ENCODE measurements around the gene BPIFB4.

BPIFB4 gene

GRCh38 chr20:33059136-33059535 lies 20.3 kb upstream of the BPIFB4 start:
- no peak for DNase-seq (ENCODE audit: low read depth, low spot score)
- H3K4me3 ChIP-seq (ENCODE audit: low read length) = no peak overlapping the region

- H3K4me3 ChIP-seq (ENCODE audit: low read length) = no peak overlapping the region
Observed at GRCh38 chr20:33059741-33060390, 19.6 kb upstream of the BPIFB4 start.

GRCh38 chr20:33061658-33062028 lies 17.8 kb upstream of the BPIFB4 start:
- DNase-seq (ENCODE audit: low read depth, low spot score) = no peak
- no peak overlapping the region for H3K4me3 ChIP-seq (ENCODE audit: low read length)

More at GRCh38 chr20:33059741-33060390, 19.6 kb upstream of the BPIFB4 start:
- no peak for DNase-seq (ENCODE audit: low read depth, low spot score)

- no peak for DNase-seq (ENCODE audit: low read depth, low spot score)
- no peak overlapping the region for H3K4me3 ChIP-seq (ENCODE audit: low read length)
Observed at GRCh38 chr20:33062105-33062824, 17.2 kb upstream of the BPIFB4 start.

GRCh38 chr20:33062825-33063149 lies 16.7 kb upstream of the BPIFB4 start:
- H3K4me3 ChIP-seq (ENCODE audit: low read length) = no peak overlapping the region
- no peak for DNase-seq (ENCODE audit: low read depth, low spot score)

- DNase-seq (ENCODE audit: low read depth, low spot score) = no peak
- H3K4me3 ChIP-seq (ENCODE audit: low read length) = no peak overlapping the region
Observed at GRCh38 chr20:33063271-33063670, 16.2 kb upstream of the BPIFB4 start.

GRCh38 chr20:33064572-33065287 lies 14.7 kb upstream of the BPIFB4 start:
- H3K4me3 ChIP-seq (ENCODE audit: low read length) = no peak overlapping the region
- DNase-seq (ENCODE audit: low read depth, low spot score) = no peak

- no peak for DNase-seq (ENCODE audit: low read depth, low spot score)
Observed at GRCh38 chr20:33065785-33066184, 13.7 kb upstream of the BPIFB4 start.

GRCh38 chr20:33067806-33068205 lies 11.6 kb upstream of the BPIFB4 start:
- DNase-seq (ENCODE audit: low read depth, low spot score) = no peak
- no peak overlapping the region for H3K4me3 ChIP-seq (ENCODE audit: low read length)

More at GRCh38 chr20:33065785-33066184, 13.7 kb upstream of the BPIFB4 start:
- H3K4me3 ChIP-seq (ENCODE audit: low read length) = no peak overlapping the region

- no peak for DNase-seq (ENCODE audit: low read depth, low spot score)
Observed at GRCh38 chr20:33068251-33068939, 11.0 kb upstream of the BPIFB4 start.

GRCh38 chr20:33069673-33070072 lies 9.8 kb upstream of the BPIFB4 start:
- no peak for DNase-seq (ENCODE audit: low read depth, low spot score)
- H3K4me3 ChIP-seq (ENCODE audit: low read length) = no peak overlapping the region

More at GRCh38 chr20:33068251-33068939, 11.0 kb upstream of the BPIFB4 start:
- no peak overlapping the region for H3K4me3 ChIP-seq (ENCODE audit: low read length)

- H3K4me3 ChIP-seq (ENCODE audit: low read length) = no peak overlapping the region
- no peak for DNase-seq (ENCODE audit: low read depth, low spot score)
Observed at GRCh38 chr20:33070111-33071053, 9.1 kb upstream of the BPIFB4 start.

GRCh38 chr20:33071198-33071597 lies 8.2 kb upstream of the BPIFB4 start:
- H3K4me3 ChIP-seq (ENCODE audit: low read length) = no peak overlapping the region

GRCh38 chr20:33072362-33072761 lies 7.1 kb upstream of the BPIFB4 start:
- DNase-seq (ENCODE audit: low read depth, low spot score) = no peak
- no peak overlapping the region for H3K4me3 ChIP-seq (ENCODE audit: low read length)

More at GRCh38 chr20:33071198-33071597, 8.2 kb upstream of the BPIFB4 start:
- no peak for DNase-seq (ENCODE audit: low read depth, low spot score)

GRCh38 chr20:33072813-33073212 lies 6.6 kb upstream of the BPIFB4 start:
- H3K4me3 ChIP-seq (ENCODE audit: low read length) = no peak overlapping the region
- no peak for DNase-seq (ENCODE audit: low read depth, low spot score)

GRCh38 chr20:33074675-33075074 lies 4.8 kb upstream of the BPIFB4 start:
- no peak for DNase-seq (ENCODE audit: low read depth, low spot score)
- H3K4me3 ChIP-seq (ENCODE audit: low read length) = no peak overlapping the region

GRCh38 chr20:33075281-33075680 lies 4.2 kb upstream of the BPIFB4 start:
- H3K4me3 ChIP-seq (ENCODE audit: low read length) = no peak overlapping the region
- DNase-seq (ENCODE audit: low read depth, low spot score) = no peak

- H3K4me3 ChIP-seq (ENCODE audit: low read length) = no peak overlapping the region
- DNase-seq (ENCODE audit: low read depth, low spot score) = peak; percentile 10
Observed at GRCh38 chr20:33076662-33077372, 2.6 kb upstream of the BPIFB4 start.
